ENCODE data around the gene ST6GAL1.
"Not testable (repeated sequence)": the region's sequence is repeated elsewhere in the genome, so short reads cannot be mapped to it uniquely, and the experiment has no call there.

Gene ST6GAL1

GRCh38 chr3:186955898-186956696, 25.8 kb downstream of the ST6GAL1 start:
- Histone ChIP-seq H3K9me3 (ENCODE audit: control insufficient read depth, insufficient read depth, low read length) (no peaks in the 10 kb centered on the region), H3K36me3 (ENCODE audit: control insufficient read depth, insufficient read depth, low read length) (0 out of 2 replicates have a peak, but pooled peaks cover 3% of the 10 kb centered on the region), H3K4me1 (ENCODE audit: control insufficient read depth, insufficient read depth, low read length) (no peaks in the 10 kb centered on the region), H3K27ac (ENCODE audit: low read length) (no peak overlapping the region), H3K27me3 (ENCODE audit: control insufficient read depth, insufficient read depth, low read length) (no peaks in the 10 kb centered on the region), H3K4me3 (ENCODE audit: low read length) (no peak overlapping the region)
- DNase-seq (ENCODE audit: low read depth, low spot score), result no peak
- no CpG with 5 or more reads among the region's 9 CpGs for WGBS (ENCODE audit: insufficient coverage, insufficient read length)

- no peak for DNase-seq (ENCODE audit: low read depth, low spot score)
- no peak overlapping the region for H3K27ac ChIP-seq (ENCODE audit: low read length)
These were observed 28.8 kb downstream of the ST6GAL1 start for GRCh38 chr3:186959029-186959624.

GRCh38 chr3:186960347-186960746, 30.0 kb downstream of the ST6GAL1 start:
- Histone ChIP-seq H3K4me1 (ENCODE audit: control insufficient read depth, insufficient read depth, low read length) (peaks cover 22% of the 10 kb centered on the region), H3K9me3 (ENCODE audit: control insufficient read depth, insufficient read depth, low read length) (no peaks in the 10 kb centered on the region), H3K27me3 (ENCODE audit: control insufficient read depth, insufficient read depth, low read length) (no peaks in the 10 kb centered on the region), H3K36me3 (ENCODE audit: control insufficient read depth, insufficient read depth, low read length) (no peaks in the 10 kb centered on the region), H3K4me3 (ENCODE audit: low read length) (no peak overlapping the region), H3K27ac (ENCODE audit: low read length) (no peak overlapping the region)
- no peak for DNase-seq (ENCODE audit: low read depth, low spot score)
- WGBS (ENCODE audit: insufficient coverage, insufficient read length), result no CpG with 5 or more reads among the region's 4 CpGs

More at GRCh38 chr3:186959029-186959624, 28.8 kb downstream of the ST6GAL1 start:
- H3K4me3 ChIP-seq (ENCODE audit: low read length), result no peak overlapping the region
- no peaks in the 10 kb centered on the region for H3K27me3 ChIP-seq (ENCODE audit: control insufficient read depth, insufficient read depth, low read length)
- no CpG with 5 or more reads among the region's 3 CpGs for WGBS (ENCODE audit: insufficient coverage, insufficient read length)
- no peaks in the 10 kb centered on the region for H3K9me3 ChIP-seq (ENCODE audit: control insufficient read depth, insufficient read depth, low read length)
- H3K4me1 ChIP-seq (ENCODE audit: control insufficient read depth, insufficient read depth, low read length), result peaks cover 15% of the 10 kb centered on the region
- H3K36me3 ChIP-seq (ENCODE audit: control insufficient read depth, insufficient read depth, low read length), result no peaks in the 10 kb centered on the region

GRCh38 chr3:186962445-186962844, 32.1 kb downstream of the ST6GAL1 start:
- no peak overlapping the region for H3K27ac ChIP-seq (ENCODE audit: low read length)
- no CpG with 5 or more reads among the region's 1 CpG for WGBS (ENCODE audit: insufficient coverage, insufficient read length)
- H3K36me3 ChIP-seq (ENCODE audit: control insufficient read depth, insufficient read depth, low read length), result 0 out of 2 replicates have a peak, but pooled peaks cover under 1% of the 10 kb centered on the region
- peaks cover 25% of the 10 kb centered on the region for H3K4me1 ChIP-seq (ENCODE audit: control insufficient read depth, insufficient read depth, low read length)
- no peaks in the 10 kb centered on the region for H3K27me3 ChIP-seq (ENCODE audit: control insufficient read depth, insufficient read depth, low read length)
- H3K9me3 ChIP-seq (ENCODE audit: control insufficient read depth, insufficient read depth, low read length), result no peaks in the 10 kb centered on the region
- DNase-seq (ENCODE audit: low read depth, low spot score), result no peak
- no peak overlapping the region for H3K4me3 ChIP-seq (ENCODE audit: low read length)

GRCh38 chr3:186963636-186964035, 33.3 kb downstream of the ST6GAL1 start:
- Histone ChIP-seq H3K9me3 (ENCODE audit: control insufficient read depth, insufficient read depth, low read length) (no peaks in the 10 kb centered on the region), H3K36me3 (ENCODE audit: control insufficient read depth, insufficient read depth, low read length) (peaks cover 3% of the 10 kb centered on the region; the same call in 1 of the 2 replicates), H3K27me3 (ENCODE audit: control insufficient read depth, insufficient read depth, low read length) (no peaks in the 10 kb centered on the region), H3K4me3 (ENCODE audit: low read length) (no peak overlapping the region), H3K4me1 (ENCODE audit: control insufficient read depth, insufficient read depth, low read length) (peaks cover 25% of the 10 kb centered on the region), H3K27ac (ENCODE audit: low read length) (peak overlapping the region; percentile 22)
- no CpG with 5 or more reads among the region's 5 CpGs for WGBS (ENCODE audit: insufficient coverage, insufficient read length)
- DNase-seq (ENCODE audit: low read depth, low spot score), result no peak

- peaks cover 25% of the 10 kb centered on the region for H3K4me1 ChIP-seq (ENCODE audit: control insufficient read depth, insufficient read depth, low read length)
- no peak for DNase-seq (ENCODE audit: low read depth, low spot score)
- no peaks in the 10 kb centered on the region for H3K9me3 ChIP-seq (ENCODE audit: control insufficient read depth, insufficient read depth, low read length)
- no peaks in the 10 kb centered on the region for H3K27me3 ChIP-seq (ENCODE audit: control insufficient read depth, insufficient read depth, low read length)
- H3K36me3 ChIP-seq (ENCODE audit: control insufficient read depth, insufficient read depth, low read length), result peaks cover 3% of the 10 kb centered on the region; the same call in 1 of the 2 replicates
- H3K27ac ChIP-seq (ENCODE audit: low read length), result peak overlapping the region; percentile 22
- no CpG with 5 or more reads among the region's 6 CpGs for WGBS (ENCODE audit: insufficient coverage, insufficient read length)
- H3K4me3 ChIP-seq (ENCODE audit: low read length), result no peak overlapping the region
These were observed 33.7 kb downstream of the ST6GAL1 start for GRCh38 chr3:186964071-186964470.

GRCh38 chr3:186964616-186965015, 34.3 kb downstream of the ST6GAL1 start:
- no peak overlapping the region for H3K27ac ChIP-seq (ENCODE audit: low read length)
- no peak overlapping the region for H3K4me3 ChIP-seq (ENCODE audit: low read length)
- H3K36me3 ChIP-seq (ENCODE audit: control insufficient read depth, insufficient read depth, low read length), result peaks cover 3% of the 10 kb centered on the region; the same call in 1 of the 2 replicates
- WGBS (ENCODE audit: insufficient coverage, insufficient read length), result no CpG with 5 or more reads among the region's 9 CpGs
- no peaks in the 10 kb centered on the region for H3K9me3 ChIP-seq (ENCODE audit: control insufficient read depth, insufficient read depth, low read length)
- H3K27me3 ChIP-seq (ENCODE audit: control insufficient read depth, insufficient read depth, low read length), result no peaks in the 10 kb centered on the region
- DNase-seq (ENCODE audit: low read depth, low spot score), result no peak
- H3K4me1 ChIP-seq (ENCODE audit: control insufficient read depth, insufficient read depth, low read length), result peaks cover 25% of the 10 kb centered on the region

- Histone ChIP-seq H3K27ac (ENCODE audit: low read length) (peak overlapping the region; percentile 65), H3K4me1 (ENCODE audit: control insufficient read depth, insufficient read depth, low read length) (peaks cover 25% of the 10 kb centered on the region), H3K36me3 (ENCODE audit: control insufficient read depth, insufficient read depth, low read length) (peaks cover 3% of the 10 kb centered on the region; the same call in 1 of the 2 replicates), H3K9me3 (ENCODE audit: control insufficient read depth, insufficient read depth, low read length) (no peaks in the 10 kb centered on the region), H3K27me3 (ENCODE audit: control insufficient read depth, insufficient read depth, low read length) (no peaks in the 10 kb centered on the region), H3K4me3 (ENCODE audit: low read length) (no peak overlapping the region)
- no peak for DNase-seq (ENCODE audit: low read depth, low spot score)
- WGBS (ENCODE audit: insufficient coverage, insufficient read length), result no CpG with 5 or more reads among the region's 10 CpGs
These were observed 35.0 kb downstream of the ST6GAL1 start for GRCh38 chr3:186965141-186965879.

- no peak for DNase-seq (ENCODE audit: low read depth, low spot score)
- peaks cover 23% of the 10 kb centered on the region for H3K4me1 ChIP-seq (ENCODE audit: control insufficient read depth, insufficient read depth, low read length)
These were observed 36.1 kb downstream of the ST6GAL1 start for GRCh38 chr3:186966406-186966805.

GRCh38 chr3:186967236-186967635, 36.9 kb downstream of the ST6GAL1 start:
- not testable (repeated sequence) for H3K9me3 ChIP-seq (ENCODE audit: control insufficient read depth, insufficient read depth, low read length); H3K27me3 ChIP-seq (ENCODE audit: control insufficient read depth, insufficient read depth, low read length); H3K4me3 ChIP-seq (ENCODE audit: low read length); H3K36me3 ChIP-seq (ENCODE audit: control insufficient read depth, insufficient read depth, low read length); DNase-seq (ENCODE audit: low read depth, low spot score); H3K27ac ChIP-seq (ENCODE audit: low read length)
- peaks cover 17% of the 10 kb centered on the region for H3K4me1 ChIP-seq (ENCODE audit: control insufficient read depth, insufficient read depth, low read length)
- no CpG with 5 or more reads among the region's 11 CpGs for WGBS (ENCODE audit: insufficient coverage, insufficient read length)

More at GRCh38 chr3:186966406-186966805, 36.1 kb downstream of the ST6GAL1 start:
- H3K4me3 ChIP-seq (ENCODE audit: low read length), result no peak overlapping the region
- no CpG with 5 or more reads among the region's 6 CpGs for WGBS (ENCODE audit: insufficient coverage, insufficient read length)
- H3K9me3 ChIP-seq (ENCODE audit: control insufficient read depth, insufficient read depth, low read length), result no peaks in the 10 kb centered on the region
- H3K27me3 ChIP-seq (ENCODE audit: control insufficient read depth, insufficient read depth, low read length), result no peaks in the 10 kb centered on the region
- peaks cover 3% of the 10 kb centered on the region; the same call in 1 of the 2 replicates for H3K36me3 ChIP-seq (ENCODE audit: control insufficient read depth, insufficient read depth, low read length)
- H3K27ac ChIP-seq (ENCODE audit: low read length), result no peak overlapping the region
